MM.1S (cell line): Measurements from ENCODE around the gene PPP5C.

Source experiments
- EZH2 ChIP-seq: fragments of 300-600 bp; sonication (generic); optimal IDR thresholded peaks from 2 replicates; pipeline ENCODE3; 2017; ENCODE audit warnings: low read depth, mild to moderate bottlenecking, antibody characterized with exemption, low read length, mixed read lengths
- TF ChIP-seq, protein P1 (sequence below): fragments of 300-600 bp; sonication (generic); IDR thresholded peaks from 2 replicates; pipeline ENCODE4 v1.5.1; 2016; ENCODE audit warnings: antibody characterized with exemption, low read length, mixed read lengths

- TF ChIP-seq, protein P1, sequence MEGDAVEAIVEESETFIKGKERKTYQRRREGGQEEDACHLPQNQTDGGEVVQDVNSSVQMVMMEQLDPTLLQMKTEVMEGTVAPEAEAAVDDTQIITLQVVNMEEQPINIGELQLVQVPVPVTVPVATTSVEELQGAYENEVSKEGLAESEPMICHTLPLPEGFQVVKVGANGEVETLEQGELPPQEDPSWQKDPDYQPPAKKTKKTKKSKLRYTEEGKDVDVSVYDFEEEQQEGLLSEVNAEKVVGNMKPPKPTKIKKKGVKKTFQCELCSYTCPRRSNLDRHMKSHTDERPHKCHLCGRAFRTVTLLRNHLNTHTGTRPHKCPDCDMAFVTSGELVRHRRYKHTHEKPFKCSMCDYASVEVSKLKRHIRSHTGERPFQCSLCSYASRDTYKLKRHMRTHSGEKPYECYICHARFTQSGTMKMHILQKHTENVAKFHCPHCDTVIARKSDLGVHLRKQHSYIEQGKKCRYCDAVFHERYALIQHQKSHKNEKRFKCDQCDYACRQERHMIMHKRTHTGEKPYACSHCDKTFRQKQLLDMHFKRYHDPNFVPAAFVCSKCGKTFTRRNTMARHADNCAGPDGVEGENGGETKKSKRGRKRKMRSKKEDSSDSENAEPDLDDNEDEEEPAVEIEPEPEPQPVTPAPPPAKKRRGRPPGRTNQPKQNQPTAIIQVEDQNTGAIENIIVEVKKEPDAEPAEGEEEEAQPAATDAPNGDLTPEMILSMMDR: no peak
- no peak for TF ChIP-seq EZH2
These were observed 81.6 kb downstream of the PPP5C start, which contains the start of gene PNMA8C for GRCh38 chr19:46428239-46429135.
